ENCODE results near the gene GAMT.

Gene GAMT

DNA sequence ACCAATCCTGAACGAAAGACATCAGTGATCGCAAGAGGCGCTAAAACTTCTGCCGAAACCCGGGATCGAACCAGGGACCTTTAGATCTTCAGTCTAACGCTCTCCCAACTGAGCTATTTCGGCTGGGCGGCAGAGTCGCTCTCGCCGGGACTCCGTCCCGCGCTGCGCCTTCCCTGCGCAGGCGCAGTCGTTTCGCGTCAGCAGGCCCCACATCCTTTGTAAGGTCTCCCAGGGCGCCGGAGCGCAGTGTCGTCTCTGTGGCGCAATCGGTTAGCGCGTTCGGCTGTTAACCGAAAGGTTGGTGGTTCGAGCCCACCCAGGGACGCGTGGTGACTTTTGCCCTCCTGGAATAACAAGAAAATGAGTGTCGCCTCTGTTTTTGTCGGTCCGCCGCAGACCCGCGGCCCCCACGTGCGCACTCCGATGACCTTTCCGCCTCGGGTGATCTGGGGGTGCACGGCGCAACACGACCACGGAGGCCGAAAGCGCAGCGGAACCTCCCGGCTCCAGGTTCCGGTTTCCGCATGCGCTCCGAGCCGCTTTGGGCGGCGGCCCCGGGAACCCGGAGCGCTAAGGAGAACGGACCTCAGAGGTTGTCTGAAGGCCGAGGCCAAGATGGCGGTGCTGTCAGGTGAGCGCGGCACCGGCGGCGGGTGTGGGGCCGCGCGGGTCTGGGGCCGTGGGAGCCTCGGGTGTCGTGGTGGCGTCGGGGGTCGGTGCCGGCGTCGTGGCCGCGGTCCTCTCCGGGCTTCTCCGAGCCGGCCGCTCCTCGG lies 17.8 kb downstream of the GAMT start, which contains the start of gene NDUFS7:
NDUFS7 (plus strand) TSS at position 596 of the 773 bp plus-strand sequence; CDS start at position 616, 20 bp downstream.
- DNase-seq = peak; percentile 93

DNA sequence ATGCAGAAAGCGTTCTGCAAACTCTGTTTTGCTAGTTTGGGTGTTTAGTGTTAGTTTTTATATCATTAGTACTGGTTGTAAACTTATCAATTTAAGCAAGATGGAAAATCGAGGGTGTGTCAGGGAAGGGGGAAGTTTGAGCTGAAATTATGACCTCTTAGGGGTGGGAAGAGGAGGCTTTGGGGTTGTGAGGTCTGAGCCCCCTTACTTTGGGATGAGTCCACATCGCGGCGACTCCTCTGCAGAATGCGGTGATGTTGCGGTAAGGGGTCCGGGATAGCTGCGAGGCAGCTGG lies 18.4 kb downstream of the GAMT start:
- no peak for DNase-seq

DNA sequence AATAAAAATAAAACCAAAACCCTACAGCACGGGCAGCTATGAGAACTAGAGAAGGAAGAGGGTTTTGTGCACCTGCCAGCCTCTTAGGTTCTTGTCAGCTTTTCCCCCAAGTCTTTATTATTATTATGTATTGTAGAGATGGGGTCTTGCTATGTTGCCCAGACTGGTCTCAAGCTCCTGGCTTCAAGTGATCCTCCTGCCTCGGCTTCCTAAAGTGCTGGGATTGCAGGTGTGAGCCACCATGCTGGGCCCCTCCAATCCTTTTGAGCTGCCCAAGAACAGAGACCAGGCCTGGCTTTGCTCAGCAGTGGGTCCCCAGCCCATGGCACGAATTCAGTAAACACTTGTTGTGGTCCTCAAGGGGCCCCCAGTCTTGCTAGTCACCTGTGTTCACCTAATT lies 19.1 kb downstream of the GAMT start:
- no peak for DNase-seq

DNA sequence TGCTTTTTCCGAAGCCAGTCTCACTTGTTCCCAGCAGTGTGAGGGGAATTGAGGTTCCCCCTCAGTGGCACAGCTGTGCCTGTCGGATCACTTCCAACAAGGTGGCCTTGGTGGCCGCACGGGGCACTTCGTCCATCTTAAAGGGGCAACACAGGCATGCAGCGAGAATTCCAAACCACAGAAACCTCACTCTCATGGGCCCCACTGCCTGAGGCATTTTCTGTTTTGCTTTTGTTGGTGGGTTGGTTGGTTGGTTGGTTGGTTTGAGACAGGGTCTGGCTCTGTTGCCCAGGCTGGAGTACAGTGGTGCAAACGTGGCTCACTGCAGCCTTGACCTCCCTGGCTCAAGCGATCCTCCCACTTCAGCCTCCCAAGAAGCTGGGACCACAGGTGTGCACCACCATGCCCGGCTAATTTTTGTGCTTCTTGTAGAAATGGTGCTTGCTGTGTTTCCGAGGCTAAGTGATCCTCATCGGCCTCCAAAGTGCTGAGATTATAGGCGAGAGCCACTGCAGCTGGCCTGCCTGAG lies 21.3 kb downstream of the GAMT start:
- DNase-seq = no peak

DNA sequence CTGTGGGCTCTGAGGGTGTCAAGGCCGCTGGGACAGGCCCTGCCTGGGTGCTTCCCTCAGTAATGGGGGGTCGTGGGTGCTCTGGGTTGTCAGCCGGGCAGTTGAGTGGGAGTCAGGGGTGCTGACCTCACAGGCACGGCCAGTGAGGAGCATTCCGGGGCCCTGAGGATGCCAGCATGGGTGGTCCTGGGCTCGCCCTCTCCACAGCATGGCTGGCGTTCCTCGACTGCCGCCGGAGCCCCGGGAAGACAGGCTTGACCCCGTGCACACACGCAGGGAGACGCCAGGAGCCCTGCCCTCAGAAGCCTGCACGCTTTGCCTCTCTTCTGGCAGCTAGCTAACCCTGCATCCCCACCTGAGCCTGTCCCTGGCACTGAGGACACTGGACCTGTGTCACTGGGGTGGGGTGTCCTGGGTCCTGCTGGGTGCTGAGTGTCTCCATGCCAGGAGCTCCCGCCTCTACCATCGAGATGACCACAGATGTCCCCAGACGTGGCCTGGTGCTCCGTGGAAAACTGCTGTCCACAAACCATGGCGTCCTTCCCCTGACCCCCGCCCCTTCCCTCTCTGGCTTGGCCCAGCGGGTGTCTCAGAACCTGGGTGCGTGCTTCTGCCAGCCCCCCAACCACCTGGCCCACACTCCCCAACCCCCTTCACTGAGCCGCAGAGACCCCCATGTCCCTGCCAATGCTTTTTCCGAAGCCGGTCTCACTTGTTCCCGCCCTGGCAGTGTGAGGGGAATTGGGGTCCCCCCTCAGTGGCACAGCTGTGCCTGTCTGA lies 22.0 kb downstream of the GAMT start:
- no peak for DNase-seq

DNA sequence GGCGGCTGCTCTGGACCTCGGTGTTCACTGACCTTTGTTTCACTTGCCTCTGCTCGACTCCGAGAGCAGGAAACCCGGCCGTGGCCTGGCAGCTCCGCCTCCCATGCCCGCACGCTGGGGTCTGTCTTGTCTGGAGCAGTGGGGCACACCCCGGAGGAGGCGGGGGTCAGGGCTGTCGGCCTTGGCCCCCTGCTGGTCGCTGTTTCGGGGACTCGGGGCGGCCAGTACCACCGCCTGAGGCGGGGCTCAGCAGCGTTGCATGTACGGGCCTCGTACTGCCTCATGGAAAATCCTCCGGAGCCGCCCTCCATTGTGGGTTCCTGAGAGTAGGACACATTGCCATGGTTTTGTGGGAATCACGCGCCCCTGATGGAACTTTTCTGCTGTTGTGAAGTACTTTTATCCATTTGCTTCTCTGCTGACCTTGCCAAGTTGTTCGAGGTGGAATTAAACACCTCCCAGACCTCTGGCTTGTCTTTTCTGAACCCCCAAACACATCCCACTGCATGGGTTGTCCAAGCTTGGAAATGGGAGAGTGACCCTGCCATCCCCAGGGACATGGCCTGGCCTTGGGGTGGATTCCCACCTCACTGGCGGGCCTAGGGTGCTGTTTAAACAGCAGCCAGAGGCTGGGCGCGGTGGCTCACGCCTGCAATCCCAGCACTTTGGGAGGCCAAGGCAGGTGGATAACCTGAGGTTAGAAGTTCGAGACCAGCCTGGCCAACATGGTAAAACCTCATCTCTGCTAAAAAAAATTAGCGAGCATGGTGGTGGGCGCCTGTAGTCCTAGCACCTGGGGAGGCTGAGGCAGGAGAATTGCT lies 23.2 kb downstream of the GAMT start:
- no peak for DNase-seq

DNA sequence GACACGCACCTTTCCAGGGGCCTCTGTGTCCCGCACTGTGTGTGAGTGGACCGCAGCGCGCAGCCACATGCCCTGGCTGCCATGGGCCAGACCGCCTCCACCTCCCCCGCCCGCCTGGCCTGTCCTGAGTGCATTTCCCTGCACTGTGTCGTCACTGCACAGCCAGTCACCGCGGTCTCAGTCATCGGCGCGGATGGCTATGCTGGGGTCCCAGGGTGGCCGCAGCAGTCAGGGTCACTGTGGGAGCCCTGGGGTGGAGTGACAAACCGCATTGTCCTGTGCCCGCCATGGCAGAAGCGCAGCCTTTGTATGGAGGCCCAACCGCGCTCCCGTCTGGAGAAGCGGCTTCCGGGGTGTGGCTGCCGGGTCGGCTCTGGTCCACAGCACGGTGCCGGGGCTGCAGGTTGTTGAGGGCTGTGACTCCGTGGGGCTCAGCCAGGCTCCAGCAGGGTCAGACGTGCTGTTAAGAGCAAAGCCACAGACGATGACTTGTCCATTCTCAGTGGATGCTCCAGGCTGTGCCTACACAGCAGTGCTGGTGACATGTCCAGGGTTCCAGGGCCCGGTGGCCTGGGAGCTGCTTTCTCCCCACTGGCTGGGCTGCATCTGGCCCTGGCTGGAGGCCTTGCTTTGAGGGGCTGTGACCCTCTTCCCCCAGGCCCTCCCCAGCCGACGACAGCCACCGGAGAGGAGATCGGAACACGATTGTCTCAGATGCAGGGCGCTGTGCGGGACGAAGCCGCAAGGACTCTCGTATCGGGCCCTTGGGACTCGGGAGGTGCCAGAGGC lies 24.0 kb downstream of the GAMT start:
- no peak for DNase-seq

DNA sequence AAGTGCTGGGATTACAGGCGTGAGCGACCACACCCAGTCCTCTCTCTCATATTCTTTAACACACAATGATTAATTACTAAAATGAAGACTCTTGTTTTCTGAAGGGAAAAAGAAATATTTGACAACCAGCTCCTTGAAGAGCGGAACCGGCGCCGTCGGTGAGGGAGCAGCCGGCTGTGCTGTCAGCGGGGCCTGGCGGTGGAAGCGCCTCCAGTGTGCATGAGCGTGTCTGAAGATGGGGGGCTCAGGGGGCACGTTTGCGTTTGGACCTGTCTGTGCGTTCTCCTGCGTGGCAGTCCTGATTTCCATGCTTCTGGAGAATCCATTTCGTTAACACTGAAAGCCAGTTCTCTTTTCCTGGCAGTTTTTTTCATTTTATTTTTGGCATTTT lies 24.9 kb downstream of the GAMT start:
- no peak for DNase-seq

DNA sequence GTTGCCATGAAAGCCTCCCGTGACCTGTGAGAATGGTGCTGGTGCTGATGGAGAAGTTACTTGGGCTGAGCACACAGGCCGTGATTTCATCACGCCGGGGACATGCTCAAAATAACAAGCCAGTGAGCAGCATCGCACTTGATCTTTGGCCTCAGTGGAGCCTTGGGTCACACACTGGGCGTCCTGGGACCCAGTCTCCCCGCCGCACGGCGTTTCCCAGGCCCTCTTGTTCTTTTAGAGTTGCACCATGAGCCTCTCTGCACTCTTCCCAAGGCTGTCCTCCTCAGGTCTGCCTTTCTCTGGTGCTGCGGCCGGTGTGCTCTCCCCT lies 27.1 kb downstream of the GAMT start:
- no peak for DNase-seq

DNA sequence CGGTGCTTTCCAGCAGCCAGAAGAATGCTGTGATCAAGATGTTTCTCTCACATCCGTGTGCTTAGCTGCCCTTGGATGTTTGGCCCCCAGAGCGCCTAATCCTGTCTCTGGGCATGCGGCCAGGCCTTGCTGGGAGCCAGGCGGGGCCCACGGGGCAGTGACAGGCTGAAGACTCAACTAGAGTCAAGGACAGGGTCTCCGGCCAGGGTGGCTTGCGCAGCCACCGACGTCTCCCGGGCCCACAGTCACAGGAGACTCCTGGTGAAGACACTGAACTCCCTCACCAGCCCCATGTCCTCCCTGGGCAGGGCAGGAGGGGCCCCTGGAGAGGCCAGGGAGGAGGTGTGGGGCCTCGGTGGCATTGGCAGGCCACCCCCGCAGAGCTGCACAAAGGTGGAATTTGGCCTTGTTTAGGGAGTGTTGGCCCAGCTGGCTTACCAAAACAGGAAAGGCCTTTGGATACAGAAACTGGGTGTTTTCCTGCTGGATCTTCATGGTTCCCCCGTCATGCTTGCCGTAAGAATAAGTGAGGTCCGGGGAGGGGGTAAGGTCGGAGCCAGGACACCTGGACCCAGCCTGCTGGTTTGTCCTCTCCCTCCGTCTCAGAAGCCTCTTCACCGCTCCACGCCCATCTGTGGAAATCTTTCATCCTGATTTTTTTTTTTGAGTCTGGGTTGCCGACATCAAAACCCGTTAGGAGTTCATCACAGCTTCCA lies 27.6 kb downstream of the GAMT start:
- no peak for DNase-seq

DNA sequence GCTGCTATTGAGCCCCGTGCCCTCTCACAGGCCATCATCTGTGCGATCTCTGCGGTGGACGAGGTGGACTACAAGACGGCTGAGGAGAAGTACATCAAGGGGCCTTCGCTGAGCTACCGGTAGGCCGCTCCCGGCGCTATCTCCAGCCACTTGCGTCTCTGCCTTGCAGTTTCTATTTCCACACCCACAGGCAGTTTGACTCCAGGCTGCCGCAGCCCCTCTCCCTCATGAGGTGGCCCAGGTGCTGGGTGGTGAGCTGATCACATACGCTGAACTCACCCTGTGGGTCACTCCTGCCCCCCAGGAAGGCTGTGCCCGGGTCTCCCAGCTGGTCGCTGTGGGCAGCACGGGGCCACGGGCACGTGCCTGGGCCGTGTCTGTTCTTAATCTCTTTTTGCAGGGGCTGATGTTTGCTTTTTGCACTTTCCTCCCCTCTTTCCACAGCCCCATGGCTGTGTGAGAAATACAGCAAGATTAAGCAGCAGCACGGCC lies 28.3 kb downstream of the GAMT start:
- no peak for DNase-seq

DNA sequence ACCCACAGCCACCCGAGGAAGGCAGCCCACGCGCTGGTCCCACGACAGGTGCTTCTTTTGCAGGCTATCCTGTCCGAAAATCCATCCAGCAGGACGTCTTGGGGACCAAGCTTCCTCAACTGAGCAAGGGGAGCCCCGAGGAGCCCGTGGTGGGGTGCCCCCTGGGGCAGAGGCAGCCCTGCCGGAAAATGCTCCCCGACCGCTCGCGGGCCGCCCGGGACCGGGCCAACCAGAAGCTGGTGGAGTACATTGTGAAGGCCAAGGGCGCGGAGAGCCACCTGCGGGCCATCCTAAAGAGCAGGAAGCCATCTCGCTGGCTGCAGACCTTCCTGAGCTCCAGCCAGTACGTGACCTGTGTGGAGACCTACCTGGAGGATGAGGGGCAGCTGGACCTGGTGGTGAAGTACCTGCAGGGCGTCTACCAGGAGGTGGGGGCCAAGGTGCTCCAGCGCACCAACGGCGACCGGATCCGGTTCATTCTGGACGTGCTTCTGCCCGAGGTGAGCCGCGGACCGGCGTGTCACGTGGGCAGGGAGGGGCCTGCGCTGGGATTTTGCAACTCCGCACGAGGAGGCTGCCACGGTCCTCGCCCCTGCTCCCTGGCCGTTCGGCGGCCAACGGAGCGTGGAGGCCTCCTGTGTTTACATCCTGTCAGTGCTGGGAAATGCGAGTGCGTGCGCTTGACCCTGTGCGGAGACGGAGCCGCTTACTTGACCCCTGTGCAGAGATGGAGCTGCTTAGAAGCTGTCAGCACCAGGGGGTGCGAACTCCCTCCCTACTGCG lies 30.6 kb downstream of the GAMT start:
- no peak for DNase-seq

DNA sequence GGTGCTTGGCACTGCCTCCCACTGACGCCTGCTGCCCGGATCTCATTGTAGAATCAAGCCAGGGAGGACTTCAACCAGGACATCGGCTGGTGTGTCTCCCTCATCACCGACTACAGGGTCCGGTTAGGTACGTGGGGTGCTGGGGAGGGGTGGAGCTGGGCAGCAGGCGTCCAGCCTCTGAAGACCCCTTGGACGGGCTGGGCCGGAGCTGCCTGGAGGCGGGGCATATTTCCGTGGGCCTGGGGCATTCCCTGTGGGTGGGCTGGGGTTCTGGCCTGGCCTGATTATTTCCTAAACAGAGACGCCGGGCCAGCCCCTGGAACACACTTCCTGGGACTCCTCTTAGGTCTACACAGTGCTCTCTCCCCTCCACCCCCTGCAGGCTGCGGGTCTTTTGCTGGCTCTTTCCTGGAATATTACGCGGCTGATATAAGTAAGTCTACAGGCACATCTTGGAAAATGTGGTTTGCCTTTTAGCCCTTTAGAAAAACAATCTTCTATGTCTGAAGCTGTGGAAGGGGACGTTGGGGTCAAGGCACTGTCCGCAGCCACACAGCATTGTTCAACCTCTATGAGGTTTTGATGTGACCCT lies 32.0 kb downstream of the GAMT start:
- DNase-seq = no peak

DNA sequence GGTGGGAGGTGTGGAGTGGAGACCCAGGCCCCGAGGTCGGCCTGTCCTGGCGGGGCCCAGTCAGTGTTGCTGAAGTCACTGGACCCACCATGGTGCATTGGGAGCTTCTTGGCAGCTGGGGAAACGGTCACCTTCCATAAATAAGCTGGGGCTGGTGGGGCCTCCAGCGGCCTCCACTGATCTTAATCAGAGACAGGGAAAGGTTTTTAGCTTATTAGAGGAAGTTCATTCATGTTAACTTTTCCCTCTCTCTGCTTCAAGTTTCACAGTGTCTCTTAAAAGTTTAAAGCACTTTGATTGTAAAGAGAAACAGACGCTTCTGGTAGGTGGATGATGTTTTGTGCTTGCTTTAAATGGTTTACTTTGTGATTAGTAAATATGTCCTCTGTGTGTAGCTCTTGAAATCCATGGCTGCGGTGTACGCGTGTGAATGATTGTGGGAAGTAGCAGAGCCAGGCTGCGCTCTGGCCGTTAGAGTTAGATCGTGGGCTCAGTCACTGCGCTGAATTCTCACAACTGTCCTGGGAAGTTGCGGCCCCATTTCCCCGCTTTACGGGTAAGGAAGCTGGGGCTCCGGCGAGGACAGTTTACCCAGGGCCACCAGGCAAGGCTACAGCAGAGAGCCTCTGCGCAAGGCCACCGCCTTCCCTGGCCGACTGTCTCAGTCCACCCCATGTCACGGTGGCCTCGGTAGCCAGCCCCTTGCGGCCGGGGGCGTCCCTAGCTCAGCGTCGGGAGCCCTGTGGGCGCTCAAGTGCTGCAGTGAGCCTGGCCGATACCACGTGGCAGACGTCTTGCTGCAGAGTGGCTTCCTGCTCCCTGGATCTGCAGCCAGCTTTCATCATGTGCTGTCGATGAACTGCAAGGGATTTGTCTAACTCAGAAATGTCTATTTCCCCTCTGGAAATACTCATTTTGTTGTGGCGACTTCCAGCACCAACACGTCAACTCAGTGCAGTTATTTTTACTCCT lies 34.2 kb downstream of the GAMT start:
- DNase-seq = no peak

DNA sequence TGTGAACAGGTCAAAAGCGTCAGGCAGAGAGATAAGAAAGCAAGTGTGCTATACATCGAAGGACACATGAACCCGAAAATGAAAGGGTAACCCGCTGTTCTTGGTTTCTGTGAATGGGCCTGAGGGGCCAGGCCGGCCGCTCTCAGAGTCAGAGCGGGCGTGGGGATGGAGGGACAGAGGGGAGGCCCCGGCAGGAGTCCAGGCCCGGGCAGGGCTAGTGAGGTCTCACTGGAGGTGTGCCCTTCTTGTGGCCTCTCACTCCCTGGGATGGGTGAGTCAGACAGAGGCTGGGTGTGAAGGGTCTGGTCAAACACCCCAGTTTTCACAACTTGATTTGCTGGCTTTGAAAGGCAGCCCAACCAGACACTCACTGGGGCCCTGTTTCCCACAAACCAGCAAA lies 35.0 kb downstream of the GAMT start:
- DNase-seq = no peak

DNA sequence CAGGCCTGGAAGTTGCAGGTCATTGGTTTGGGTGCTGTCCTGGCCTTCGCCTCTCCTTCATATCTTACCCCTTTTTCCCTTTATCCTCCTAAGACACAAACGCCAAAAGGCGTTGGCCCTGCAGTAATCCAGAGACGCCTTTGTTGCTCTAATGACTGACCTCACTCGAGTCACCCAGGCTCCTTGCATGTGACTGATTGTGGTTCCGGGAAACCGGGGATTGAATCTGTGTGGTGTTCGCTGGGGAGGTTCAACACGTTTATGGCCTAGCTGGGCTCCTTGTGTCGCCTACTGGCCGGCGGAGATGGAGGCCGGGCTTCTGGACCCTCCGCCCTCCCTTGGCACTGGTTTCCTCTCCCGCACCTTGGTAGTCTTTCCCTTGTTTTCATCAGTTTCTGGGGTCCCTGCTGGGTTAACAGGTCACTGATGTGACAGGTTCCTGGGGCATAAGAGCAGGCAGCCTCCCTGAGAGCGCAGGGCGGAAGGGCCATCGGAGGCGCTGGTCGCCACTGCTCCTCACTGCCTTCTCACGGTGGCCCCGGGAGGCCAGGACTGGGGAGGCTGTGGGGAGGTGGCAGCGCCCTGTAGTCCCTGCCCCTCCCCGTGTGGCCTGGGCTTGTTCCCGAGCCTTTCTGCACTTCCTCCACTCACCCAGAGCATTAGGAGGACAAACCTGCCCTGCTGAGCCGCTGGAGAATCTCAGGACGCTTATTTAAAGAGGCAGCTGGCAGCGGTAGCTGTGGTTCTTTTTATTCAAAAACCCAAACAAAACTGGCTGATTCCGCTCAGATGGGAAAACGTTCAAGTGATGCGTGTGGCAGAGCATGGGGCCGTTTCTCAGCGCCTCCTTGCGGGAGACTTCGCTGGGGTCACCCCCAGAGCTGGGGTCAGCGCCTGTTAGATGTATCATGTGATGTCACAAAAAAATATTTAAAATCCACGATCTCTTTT lies 35.7 kb downstream of the GAMT start:
- no peak for DNase-seq

DNA sequence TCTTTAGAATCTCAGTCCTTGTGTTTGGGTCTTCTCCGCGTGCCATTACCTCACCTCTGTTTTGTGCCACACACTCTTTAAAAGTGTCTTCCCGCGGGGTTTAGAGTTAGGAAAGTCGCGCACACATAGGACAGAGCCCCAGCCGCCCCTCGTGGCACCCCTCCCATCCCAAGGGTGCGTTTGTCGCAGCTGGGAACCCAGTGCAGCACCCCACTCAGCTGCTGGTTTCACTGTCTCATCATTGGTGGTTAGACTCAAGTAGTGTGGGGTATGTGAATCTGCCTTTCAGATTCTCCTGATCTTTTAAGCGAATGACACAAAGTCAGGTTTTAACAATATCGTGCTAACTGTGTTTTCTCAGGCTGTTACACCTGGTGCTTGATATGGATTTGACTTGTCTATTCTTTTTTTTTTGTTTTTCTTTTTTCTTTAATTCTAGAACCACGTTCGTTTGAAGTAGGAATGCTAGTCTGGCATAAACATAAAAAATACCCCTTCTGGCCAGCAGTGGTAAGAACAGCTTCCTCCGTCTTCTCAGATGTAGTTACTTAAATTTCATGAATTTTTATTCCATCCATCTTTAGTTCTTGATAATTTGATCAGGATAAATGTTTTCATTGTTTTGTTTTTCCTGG lies 37.2 kb downstream of the GAMT start:
- no peak for DNase-seq

DNA sequence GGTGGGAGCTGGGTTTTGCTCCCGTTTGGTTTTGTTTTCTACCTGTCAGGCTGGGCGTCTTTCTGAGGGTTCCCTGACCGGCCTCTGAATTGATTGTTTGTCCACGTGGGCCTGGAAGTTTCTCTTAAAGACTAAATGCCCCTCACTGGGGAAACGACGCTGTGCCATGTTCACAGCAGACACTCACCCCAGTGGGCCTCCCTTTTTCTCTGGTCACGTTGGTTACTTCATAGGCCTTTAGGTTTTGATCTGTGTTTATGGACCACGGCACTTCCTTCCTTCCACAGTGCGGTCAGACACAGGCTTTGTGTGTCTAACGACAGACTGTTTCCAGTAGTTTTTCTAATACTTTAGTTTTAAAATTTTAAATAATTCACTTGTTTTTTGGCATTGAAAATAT lies 37.7 kb downstream of the GAMT start:
- no peak for DNase-seq
